Activated CD4-positive, alpha-beta T cell treated with anti-CD3 and anti-CD28 coated beads, Interleukin-2, amount 50 U/mL, for 1 hour (primary cell): ENCODE data around the gene SYNPO2.

Experiments
- DNase-seq: peaks from one replicate; pipeline ENCODE4 v3.0.0-alpha.2; 2020

The SYNPO2 gene

DNA sequence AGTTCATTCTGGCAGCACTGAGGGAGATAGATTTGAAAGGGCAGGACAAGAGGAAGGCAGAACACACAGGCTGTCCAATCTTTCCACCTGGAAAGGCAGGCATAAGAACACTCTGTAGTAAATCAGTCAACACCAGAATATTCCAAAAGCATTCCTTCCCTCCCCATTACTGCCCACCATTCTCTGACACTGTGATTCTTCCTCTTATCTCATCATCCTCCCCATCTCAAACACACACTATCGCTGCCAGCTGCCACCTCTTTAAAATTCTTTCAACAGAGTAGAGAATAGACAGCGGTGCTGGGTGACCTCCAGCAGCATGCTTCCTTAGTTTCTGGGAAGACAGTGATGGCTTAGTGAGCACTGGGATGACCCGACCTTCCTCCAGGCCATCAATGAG lies 193.3 kb downstream of the SYNPO2 start:
- no peak for DNase-seq

GRCh38 chr4:119082661-119083060 lies 194.0 kb downstream of the SYNPO2 start:
- no peak for DNase-seq

- no peak for DNase-seq
Measured at GRCh38 chr4:119084513-119084912, 195.9 kb downstream of the SYNPO2 start.

- no peak for DNase-seq
Measured at GRCh38 chr4:119087121-119087520, 198.5 kb downstream of the SYNPO2 start.

DNA sequence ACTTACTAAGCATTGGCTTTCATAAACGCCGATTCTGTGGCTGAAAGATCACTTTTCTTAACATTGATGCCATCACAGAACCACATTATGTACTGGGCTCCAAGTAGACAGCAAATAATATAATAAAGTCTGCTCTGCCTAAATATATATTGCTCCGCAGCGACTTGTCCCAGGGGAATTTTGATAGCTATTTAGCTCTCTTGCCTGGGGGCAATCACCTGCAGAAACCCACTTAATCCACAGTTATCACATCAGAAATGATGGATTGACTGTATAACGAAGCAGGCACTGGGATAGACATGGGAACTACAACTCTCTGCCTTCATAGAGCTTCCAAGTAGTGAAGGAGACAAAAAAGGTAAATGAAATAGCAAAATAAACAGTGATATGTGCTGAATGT lies 199.0 kb downstream of the SYNPO2 start:
- no peak for DNase-seq

DNA sequence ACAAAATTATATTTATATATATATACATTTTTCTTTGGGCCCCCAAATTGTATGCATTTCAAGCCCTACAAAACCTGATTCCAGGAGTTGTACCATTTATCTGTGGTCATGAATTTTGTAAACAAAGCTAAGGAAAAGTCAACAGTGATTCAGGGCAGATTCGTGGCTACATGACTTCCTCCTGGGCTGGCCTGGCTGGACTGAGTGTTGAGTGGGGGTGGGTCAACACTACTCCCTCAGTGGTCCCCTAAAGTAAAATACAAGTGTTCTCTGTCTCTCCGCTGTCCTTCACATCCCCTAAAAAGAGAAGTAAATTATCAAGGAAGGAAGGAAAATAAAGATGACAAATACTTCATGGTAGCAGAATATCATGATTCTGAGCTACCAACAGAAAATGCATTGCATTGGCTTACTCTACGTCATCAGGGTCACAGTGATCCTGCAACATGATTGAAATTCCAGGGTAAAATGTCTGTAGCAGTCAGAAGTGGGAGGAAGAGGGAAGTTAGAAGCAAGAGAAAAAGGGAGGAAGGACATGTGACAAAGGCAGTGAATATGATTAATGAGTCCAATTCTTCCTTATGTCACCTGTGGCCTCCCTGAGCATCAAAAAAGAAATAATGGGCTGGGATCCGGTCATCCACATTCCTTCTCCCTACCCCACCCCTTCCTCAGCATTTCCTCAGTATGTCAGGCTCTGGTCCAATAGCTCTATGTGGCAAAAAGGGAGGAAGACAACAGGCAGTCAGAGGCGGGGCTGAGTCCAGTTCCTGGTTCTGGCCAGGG lies 204.6 kb downstream of the SYNPO2 start:
- no peak for DNase-seq

DNA sequence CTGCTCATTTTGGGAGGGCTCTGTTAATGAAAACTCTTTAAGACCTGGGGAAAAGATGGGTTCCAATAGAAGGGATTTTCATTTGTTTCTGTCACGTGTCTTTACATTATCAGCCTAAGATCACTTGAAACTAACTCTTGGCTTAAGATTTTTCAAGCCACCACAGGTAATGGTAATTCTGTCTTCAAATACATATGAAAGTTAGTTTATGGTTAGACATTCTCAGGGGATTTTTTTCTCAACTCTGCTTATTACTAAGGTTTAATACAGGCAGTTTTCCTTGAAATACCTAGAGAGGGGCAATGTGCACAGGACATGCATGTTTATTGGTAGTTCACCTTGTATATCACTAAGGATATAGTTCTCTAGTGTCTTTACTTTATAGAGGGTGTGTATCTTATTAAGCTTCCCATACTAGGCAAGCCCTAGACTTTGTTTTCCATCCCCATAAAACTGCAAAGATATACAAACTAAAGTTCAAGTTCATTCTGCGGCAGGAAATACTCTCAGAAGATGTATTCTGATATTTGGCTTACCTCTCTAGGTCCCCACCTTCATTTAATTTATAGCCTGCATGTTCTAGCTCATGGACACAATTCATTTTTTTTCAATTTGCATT lies 208.7 kb downstream of the SYNPO2 start:
- no peak for DNase-seq

DNA sequence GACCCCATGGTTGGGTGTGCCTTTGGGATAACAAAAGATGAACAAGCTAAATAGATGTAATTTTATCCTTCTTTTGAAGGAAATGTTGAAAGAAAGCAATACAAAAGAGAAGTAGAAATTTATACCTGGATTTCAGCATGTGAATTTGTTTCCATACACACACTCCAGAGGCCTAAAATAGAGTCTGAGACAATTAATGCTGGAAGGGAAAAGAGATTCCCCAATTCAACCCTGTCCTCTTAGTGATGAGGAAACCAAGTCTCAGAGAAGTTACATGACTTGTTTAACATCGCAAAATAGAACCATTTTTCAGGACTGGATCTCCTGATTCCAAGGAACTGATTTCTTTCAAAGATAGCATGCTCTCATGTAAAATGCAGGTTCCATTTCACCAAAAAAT lies 209.7 kb downstream of the SYNPO2 start:
- DNase-seq: no peak

GRCh38 chr4:119099227-119099810 lies 210.7 kb downstream of the SYNPO2 start:
- no peak for DNase-seq

GRCh38 chr4:119100655-119101054 lies 212.0 kb downstream of the SYNPO2 start:
- DNase-seq: no peak

GRCh38 chr4:119103263-119103662 lies 214.6 kb downstream of the SYNPO2 start:
- DNase-seq: no peak

- no peak for DNase-seq
Measured at GRCh38 chr4:119104644-119105273, 216.1 kb downstream of the SYNPO2 start.

DNA sequence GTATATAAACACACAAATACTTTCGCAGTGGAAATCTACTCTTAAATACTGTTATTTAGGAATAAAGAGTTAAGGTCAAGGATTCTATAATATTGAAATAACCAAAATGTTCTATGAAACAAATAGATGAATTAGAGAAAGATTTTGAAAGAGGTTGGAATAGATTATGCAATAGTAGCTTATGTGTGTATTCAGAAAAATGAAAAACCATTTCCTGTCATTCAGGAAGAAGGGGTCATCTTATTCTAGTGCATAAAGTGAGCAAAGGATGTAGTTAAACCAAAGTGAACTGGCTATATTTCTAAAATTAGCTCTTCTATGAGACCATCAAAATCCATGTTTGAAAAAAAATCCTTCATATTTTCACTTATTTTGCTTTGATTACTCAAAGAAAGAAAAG lies 217.0 kb downstream of the SYNPO2 start:
- no peak for DNase-seq

GRCh38 chr4:119106036-119107000 lies 217.7 kb downstream of the SYNPO2 start:
- no peak for DNase-seq

GRCh38 chr4:119110121-119110520 lies 221.5 kb downstream of the SYNPO2 start:
- DNase-seq: no peak
